GM12878 (cell line): ENCODE measurements around the gene LRRC56.

Experiments used
- CTCF ChIP-seq, 3 experiments: IDR thresholded peaks in 2 of 3; conservative IDR thresholded peaks in 1 of 3; 2 replicates each; pipeline ENCODE4 v1.5.1; 2011; ENCODE audit warnings: low read depth in 3 of 3, low read length in 3 of 3, mild to moderate bottlenecking in 3 of 3, control low read depth in 2 of 3, moderate library complexity in 2 of 3, inconsistent platforms in 1 of 3, mixed read lengths in 1 of 3; ENCODE audit not compliant: control insufficient read depth in 2 of 3, insufficient read depth in 1 of 3; ENCODE audit errors: extremely low read depth in 1 of 3
- GABPA ChIP-seq: IDR thresholded peaks from 2 replicates; pipeline ENCODE4 v1.6.1; 2014; ENCODE audit warnings: antibody characterized with exemption, low read depth, mild to moderate bottlenecking, inconsistent platforms
- MEF2A ChIP-seq: IDR thresholded peaks from 2 replicates; pipeline ENCODE4 v1.6.1; 2011; ENCODE audit warnings: low read depth, mild to moderate bottlenecking, low read length, moderate library complexity; ENCODE audit not compliant: insufficient read depth
- POLR2AphosphoS5 ChIP-seq: IDR thresholded peaks from 2 replicates; pipeline ENCODE4 v1.6.1; 2011; ENCODE audit warnings: mild to moderate bottlenecking, low read length, inconsistent platforms
- SMC3 ChIP-seq: IDR thresholded peaks from 2 replicates; pipeline ENCODE4 v1.6.1; 2011; ENCODE audit warnings: low read length, improper control_type of control experiment, borderline replicate concordance
- TARDBP ChIP-seq: IDR thresholded peaks from 2 replicates; pipeline ENCODE4 v1.6.1; 2016; ENCODE audit warnings: borderline replicate concordance
- USF1 ChIP-seq: IDR thresholded peaks from 2 replicates; pipeline ENCODE4 v1.6.1; 2011; ENCODE audit warnings: borderline replicate concordance, low read depth, mild to moderate bottlenecking, moderate library complexity, mixed read lengths, low read length; ENCODE audit not compliant: insufficient read depth; ENCODE audit errors: extremely low read length
- ZBTB40 ChIP-seq: fragments of 450-650 bp; IDR thresholded peaks from 2 replicates; pipeline ENCODE4 v1.6.1; 2016; ENCODE audit warnings: mild to moderate bottlenecking, moderate library complexity, borderline replicate concordance

- TF ChIP-seq MEF2A, result no peak
- no peak for TF ChIP-seq SMC3
- TF ChIP-seq ZBTB40, result no peak
- no peak for TF ChIP-seq TARDBP
- TF ChIP-seq CTCF (IDR thresholded peaks at IDR 0.05 in 2 of 3, conservative IDR thresholded peaks at IDR 0.05 in 1 of 3; ENCODE audit: control insufficient read depth in 2 of 3, extremely low read depth in 1 of 3, insufficient read depth in 1 of 3, low read depth in 3 of 3, low read length in 3 of 3), result no peak
- TF ChIP-seq GABPA, result no peak
- no peak for TF ChIP-seq POLR2AphosphoS5
- TF ChIP-seq USF1, result no peak
These were observed 41.8 kb upstream of the LRRC56 start for GRCh38 chr11:495537-495931.
